ENCODE measurements around the gene LRP1B.

GRCh38 chr2:142175813-142176338 is 45.1 kb upstream of the LRP1B start:
- TF ChIP-seq, protein P1, sequence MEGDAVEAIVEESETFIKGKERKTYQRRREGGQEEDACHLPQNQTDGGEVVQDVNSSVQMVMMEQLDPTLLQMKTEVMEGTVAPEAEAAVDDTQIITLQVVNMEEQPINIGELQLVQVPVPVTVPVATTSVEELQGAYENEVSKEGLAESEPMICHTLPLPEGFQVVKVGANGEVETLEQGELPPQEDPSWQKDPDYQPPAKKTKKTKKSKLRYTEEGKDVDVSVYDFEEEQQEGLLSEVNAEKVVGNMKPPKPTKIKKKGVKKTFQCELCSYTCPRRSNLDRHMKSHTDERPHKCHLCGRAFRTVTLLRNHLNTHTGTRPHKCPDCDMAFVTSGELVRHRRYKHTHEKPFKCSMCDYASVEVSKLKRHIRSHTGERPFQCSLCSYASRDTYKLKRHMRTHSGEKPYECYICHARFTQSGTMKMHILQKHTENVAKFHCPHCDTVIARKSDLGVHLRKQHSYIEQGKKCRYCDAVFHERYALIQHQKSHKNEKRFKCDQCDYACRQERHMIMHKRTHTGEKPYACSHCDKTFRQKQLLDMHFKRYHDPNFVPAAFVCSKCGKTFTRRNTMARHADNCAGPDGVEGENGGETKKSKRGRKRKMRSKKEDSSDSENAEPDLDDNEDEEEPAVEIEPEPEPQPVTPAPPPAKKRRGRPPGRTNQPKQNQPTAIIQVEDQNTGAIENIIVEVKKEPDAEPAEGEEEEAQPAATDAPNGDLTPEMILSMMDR (IDR thresholded peaks at IDR 0.05), result no peak
- TF ChIP-seq POLR2A (IDR thresholded peaks at IDR 0.05) (no peak), POLR2AphosphoS5 (IDR thresholded peaks at IDR 0.05) (no peak)

All from breast epithelium (tissue), 3 donors.